ENCODE results near the gene CPVL.

CPVL gene

GRCh38 chr7:28954946-28955345 lies 191.4 kb downstream of the CPVL start:
- no peak overlapping the region for H3K4me2 ChIP-seq (ENCODE audit: low read length)
- H4K20me1 ChIP-seq (ENCODE audit: insufficient read depth, low read length) = no peaks in the 10 kb centered on the region
- H3K79me2 ChIP-seq (ENCODE audit: low read length) = no peaks in the 10 kb centered on the region
- no peak overlapping the region for H3K4me3 ChIP-seq (ENCODE audit: low read length)
- H3K9ac ChIP-seq (ENCODE audit: low read length) = no peak overlapping the region
- H3K4me1 ChIP-seq (ENCODE audit: low read length) = no peaks in the 10 kb centered on the region
- H2AFZ ChIP-seq (ENCODE audit: low read depth, low read length) = no peak overlapping the region
- H3K27me3 ChIP-seq (ENCODE audit: low read depth, low read length) = peaks cover 8% of the 10 kb centered on the region; the same call in 1 of the 2 replicates
- no peak for TF ChIP-seq EZH2phosphoT487 (IDR thresholded peaks at IDR 0.05; ENCODE audit: low read depth)
- no peak for TF ChIP-seq CTCF (IDR thresholded peaks at IDR 0.05; ENCODE audit: low read depth, low read length)
- no peaks in the 10 kb centered on the region for H3K36me3 ChIP-seq (replicated peaks; ENCODE audit: low read depth, low read length)
- H3K9me3 ChIP-seq (ENCODE audit: insufficient read depth, low read length) = no peaks in the 10 kb centered on the region
- no peak overlapping the region for H3K27ac ChIP-seq (ENCODE audit: low read length)

- no peaks in the 10 kb centered on the region for H3K79me2 ChIP-seq (ENCODE audit: low read length)
- H3K9ac ChIP-seq (ENCODE audit: low read length) = no peak overlapping the region
- H3K4me3 ChIP-seq (ENCODE audit: low read length) = no peak overlapping the region
- no peaks in the 10 kb centered on the region for H3K9me3 ChIP-seq (ENCODE audit: insufficient read depth, low read length)
- peaks cover 11% of the 10 kb centered on the region; the same call in 1 of the 2 replicates for H3K27me3 ChIP-seq (ENCODE audit: low read depth, low read length)
- H2AFZ ChIP-seq (ENCODE audit: low read depth, low read length) = no peak overlapping the region
- no peaks in the 10 kb centered on the region for H4K20me1 ChIP-seq (ENCODE audit: insufficient read depth, low read length)
- TF ChIP-seq EZH2phosphoT487 (IDR thresholded peaks at IDR 0.05; ENCODE audit: low read depth) (no peak), CTCF (IDR thresholded peaks at IDR 0.05; ENCODE audit: low read depth, low read length) (no peak)
- H3K36me3 ChIP-seq (replicated peaks; ENCODE audit: low read depth, low read length) = no peaks in the 10 kb centered on the region
- H3K4me1 ChIP-seq (ENCODE audit: low read length) = no peaks in the 10 kb centered on the region
- no peak overlapping the region for H3K27ac ChIP-seq (ENCODE audit: low read length)
- H3K4me2 ChIP-seq (ENCODE audit: low read length) = no peak overlapping the region
Observed at GRCh38 chr7:28954471-28954870, 191.9 kb downstream of the CPVL start.

- Histone ChIP-seq H3K27ac (ENCODE audit: low read length) (no peak overlapping the region), H4K20me1 (ENCODE audit: insufficient read depth, low read length) (no peaks in the 10 kb centered on the region), H3K4me3 (ENCODE audit: low read length) (no peak overlapping the region), H3K36me3 (replicated peaks; ENCODE audit: low read depth, low read length) (no peaks in the 10 kb centered on the region), H3K4me1 (ENCODE audit: low read length) (no peaks in the 10 kb centered on the region), H3K27me3 (ENCODE audit: low read depth, low read length) (peaks cover 11% of the 10 kb centered on the region; the same call in 1 of the 2 replicates), H3K79me2 (ENCODE audit: low read length) (no peaks in the 10 kb centered on the region), H3K9ac (ENCODE audit: low read length) (no peak overlapping the region), H2AFZ (ENCODE audit: low read depth, low read length) (no peak overlapping the region), H3K4me2 (ENCODE audit: low read length) (no peak overlapping the region), H3K9me3 (ENCODE audit: insufficient read depth, low read length) (no peaks in the 10 kb centered on the region)
- TF ChIP-seq EZH2phosphoT487 (IDR thresholded peaks at IDR 0.05; ENCODE audit: low read depth) (no peak), CTCF (IDR thresholded peaks at IDR 0.05; ENCODE audit: low read depth, low read length) (no peak)
Observed at GRCh38 chr7:28953633-28954032, 192.7 kb downstream of the CPVL start.

Data from OCI-LY3 (cell line).